Fibroblast of lung (primary cell): Measurements from ENCODE around the gene AKNAD1. TPM values are rescaled to one million over a fixed set of nuclear protein-coding genes. Genes with fewer than 3 reads are reported as not detected.
A peak's percentile ranks its signal among the peaks of the same experiment; 100 is the strongest.

ENCODE experiments used
- DNase-seq, 2 donors: peaks; one replicate each; pipeline versions ENCODE4 v3.0.0 to v3.0.0-alpha.2; 2010; ENCODE audit warnings: low read depth in 2 of 2
- H2AFZ ChIP-seq: 2 replicates; pipeline ENCODE4 v1.5.1; 2012; ENCODE audit warnings: low read length, control low read depth, inconsistent platforms
- H3K27ac ChIP-seq: 2 replicates; pipeline ENCODE4 v1.5.1; 2011; ENCODE audit warnings: low read length, control low read depth; ENCODE audit not compliant: insufficient read depth
- H3K27me3 ChIP-seq: 2 replicates; pipeline ENCODE4 v1.5.1; 2011; ENCODE audit warnings: mild to moderate bottlenecking, low read length; ENCODE audit not compliant: control insufficient read depth, insufficient read depth
- H3K36me3 ChIP-seq: 2 replicates; pipeline ENCODE4 v1.5.1; 2011; ENCODE audit warnings: low read length; ENCODE audit not compliant: control insufficient read depth, insufficient read depth
- H3K4me1 ChIP-seq: 2 replicates; pipeline ENCODE4 v1.5.1; 2011; ENCODE audit warnings: low read length; ENCODE audit not compliant: control insufficient read depth, insufficient read depth; ENCODE audit errors: extremely low read depth
- H3K4me2 ChIP-seq: 2 replicates; pipeline ENCODE4 v1.5.1; 2011; ENCODE audit warnings: low read length, control low read depth; ENCODE audit not compliant: insufficient read depth; ENCODE audit errors: extremely low read depth
- H3K4me3 ChIP-seq, 4 experiments: fragments of 200-600 bp in 1 of 4; sonication (generic) in 1 of 4; replicated peaks in 1 of 4; 2 replicates each; pipeline ENCODE4 v1.5.1; 2011 to 2016; ENCODE audit warnings: low read length in 4 of 4, low read depth in 3 of 4, mild to moderate bottlenecking in 3 of 4, control low read depth in 2 of 4, inconsistent platforms in 1 of 4, mixed read lengths in 1 of 4; ENCODE audit not compliant: insufficient read depth in 1 of 4; ENCODE audit errors: control extremely low read depth in 1 of 4
- H3K79me2 ChIP-seq: 2 replicates; pipeline ENCODE4 v1.5.1; 2012; ENCODE audit warnings: mild to moderate bottlenecking, low read length, inconsistent platforms; ENCODE audit not compliant: control insufficient read depth, insufficient read depth
- H3K9ac ChIP-seq: 2 replicates; pipeline ENCODE4 v1.5.1; 2011; ENCODE audit warnings: mild to moderate bottlenecking, low read length, control low read depth; ENCODE audit not compliant: insufficient read depth
- H3K9me3 ChIP-seq: 2 replicates; pipeline ENCODE4 v1.5.1; 2012; ENCODE audit warnings: low read depth, low read length; ENCODE audit not compliant: control insufficient read depth, insufficient read depth
- H4K20me1 ChIP-seq: 2 replicates; pipeline ENCODE4 v1.5.1; 2011; ENCODE audit warnings: low read length; ENCODE audit not compliant: control insufficient read depth, insufficient read depth; ENCODE audit errors: extremely low read depth
- EZH2 ChIP-seq: IDR thresholded peaks from 2 replicates; pipeline ENCODE4 v1.5.1; 2012; ENCODE audit warnings: low read length, control low read depth, mild to moderate bottlenecking; ENCODE audit errors: missing control alignments
- polyA plus RNA-seq, 2 donors: library from polyadenylated mRNA; depleted of rRNA in 1 of 2; stranded (reverse) in 1 of 2; unstranded in 1 of 2; fragments of >200 nt; gene quantifications; 2 replicates each; pipeline ENCODE4 v1.2.1, GENCODE V29; 2011 to 2012; ENCODE audit warnings: missing spikeins in 1 of 2
- total RNA-seq: library from RNA; depleted of rRNA; stranded (reverse); fragments of >200 nt; gene quantifications from 2 replicates; pipeline ENCODE4 v1.2.1, GENCODE V29; 2014
- TF ChIP-seq, protein P1 (sequence below), 2 donors: IDR thresholded peaks in 1 of 2; conservative IDR thresholded peaks in 1 of 2; 1 replicate in 1 of 2; 2 replicates in 1 of 2; pipeline ENCODE4 v1.5.1; 2011 to 2012; ENCODE audit warnings: low read length in 2 of 2, control low read depth in 1 of 2, inconsistent platforms in 1 of 2, low read depth in 1 of 2, mild to moderate bottlenecking in 1 of 2

The AKNAD1 gene
- total and polyA plus RNA-seq, 2 donors (not counting 1 experiment from before 2014, with no cell fraction given): 0.17 to 1.2 TPM

DNA sequence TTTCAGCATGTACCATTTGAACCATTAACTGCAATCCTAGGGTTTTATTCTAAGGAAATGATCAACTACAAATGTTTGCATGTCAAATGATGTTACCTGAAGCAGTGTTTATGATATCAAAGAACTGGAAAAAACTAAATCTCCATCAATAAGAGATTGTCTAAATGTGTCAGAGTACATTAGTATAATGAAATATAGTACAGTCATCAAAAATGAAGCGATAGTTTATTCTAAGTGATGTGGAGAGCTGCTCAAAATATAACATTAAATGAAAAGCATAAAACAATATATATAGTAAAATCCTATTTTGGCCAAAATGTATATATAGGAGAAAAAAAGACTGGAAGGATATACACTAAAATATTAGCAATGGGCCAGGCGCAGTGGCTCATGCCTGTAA is 24.0 kb downstream of the AKNAD1 start:
- H3K9ac ChIP-seq: no peak overlapping the region
- peaks cover 21% of the 10 kb centered on the region for H3K4me1 ChIP-seq
- H3K27ac ChIP-seq: no peak overlapping the region
- DNase-seq: no peak
- no peaks in the 10 kb centered on the region for H4K20me1 ChIP-seq
- TF ChIP-seq, protein P1, sequence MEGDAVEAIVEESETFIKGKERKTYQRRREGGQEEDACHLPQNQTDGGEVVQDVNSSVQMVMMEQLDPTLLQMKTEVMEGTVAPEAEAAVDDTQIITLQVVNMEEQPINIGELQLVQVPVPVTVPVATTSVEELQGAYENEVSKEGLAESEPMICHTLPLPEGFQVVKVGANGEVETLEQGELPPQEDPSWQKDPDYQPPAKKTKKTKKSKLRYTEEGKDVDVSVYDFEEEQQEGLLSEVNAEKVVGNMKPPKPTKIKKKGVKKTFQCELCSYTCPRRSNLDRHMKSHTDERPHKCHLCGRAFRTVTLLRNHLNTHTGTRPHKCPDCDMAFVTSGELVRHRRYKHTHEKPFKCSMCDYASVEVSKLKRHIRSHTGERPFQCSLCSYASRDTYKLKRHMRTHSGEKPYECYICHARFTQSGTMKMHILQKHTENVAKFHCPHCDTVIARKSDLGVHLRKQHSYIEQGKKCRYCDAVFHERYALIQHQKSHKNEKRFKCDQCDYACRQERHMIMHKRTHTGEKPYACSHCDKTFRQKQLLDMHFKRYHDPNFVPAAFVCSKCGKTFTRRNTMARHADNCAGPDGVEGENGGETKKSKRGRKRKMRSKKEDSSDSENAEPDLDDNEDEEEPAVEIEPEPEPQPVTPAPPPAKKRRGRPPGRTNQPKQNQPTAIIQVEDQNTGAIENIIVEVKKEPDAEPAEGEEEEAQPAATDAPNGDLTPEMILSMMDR (conservative IDR thresholded peaks at IDR 0.05 in 1 of 2, IDR thresholded peaks at IDR 0.05 in 1 of 2; ENCODE audit: low read depth in 1 of 2, low read length in 2 of 2): no peak
- no peak for TF ChIP-seq EZH2
- no peaks in the 10 kb centered on the region for H3K9me3 ChIP-seq
- no peaks in the 10 kb centered on the region for H3K27me3 ChIP-seq
- H2AFZ ChIP-seq: no peak overlapping the region
- no peaks in the 10 kb centered on the region for H3K79me2 ChIP-seq
- H3K4me3 ChIP-seq: no peak overlapping the region
- H3K36me3 ChIP-seq: no peaks in the 10 kb centered on the region
- no peak overlapping the region for H3K4me2 ChIP-seq

GRCh38 chr1:108831225-108831624 is 25.7 kb downstream of the AKNAD1 start:
- Histone ChIP-seq H3K9me3 (no peaks in the 10 kb centered on the region), H3K27ac (peak overlapping the region; percentile 91), H3K79me2 (no peaks in the 10 kb centered on the region), H3K27me3 (no peaks in the 10 kb centered on the region), H3K4me2 (peak overlapping the region; percentile 3), H3K36me3 (no peaks in the 10 kb centered on the region), H3K9ac (peak overlapping the region; percentile 21), H2AFZ (no peak overlapping the region), H3K4me1 (peaks cover 24% of the 10 kb centered on the region), H4K20me1 (no peaks in the 10 kb centered on the region), H3K4me3 (peak overlapping the region in 2 of 4 experiments; percentile 32 to 50)
- peak; percentile 67 to 94 for DNase-seq
- no peak for TF ChIP-seq EZH2
- TF ChIP-seq, protein P1 (conservative IDR thresholded peaks at IDR 0.05 in 1 of 2, IDR thresholded peaks at IDR 0.05 in 1 of 2; ENCODE audit: low read depth in 1 of 2, low read length in 2 of 2): no peak

DNA sequence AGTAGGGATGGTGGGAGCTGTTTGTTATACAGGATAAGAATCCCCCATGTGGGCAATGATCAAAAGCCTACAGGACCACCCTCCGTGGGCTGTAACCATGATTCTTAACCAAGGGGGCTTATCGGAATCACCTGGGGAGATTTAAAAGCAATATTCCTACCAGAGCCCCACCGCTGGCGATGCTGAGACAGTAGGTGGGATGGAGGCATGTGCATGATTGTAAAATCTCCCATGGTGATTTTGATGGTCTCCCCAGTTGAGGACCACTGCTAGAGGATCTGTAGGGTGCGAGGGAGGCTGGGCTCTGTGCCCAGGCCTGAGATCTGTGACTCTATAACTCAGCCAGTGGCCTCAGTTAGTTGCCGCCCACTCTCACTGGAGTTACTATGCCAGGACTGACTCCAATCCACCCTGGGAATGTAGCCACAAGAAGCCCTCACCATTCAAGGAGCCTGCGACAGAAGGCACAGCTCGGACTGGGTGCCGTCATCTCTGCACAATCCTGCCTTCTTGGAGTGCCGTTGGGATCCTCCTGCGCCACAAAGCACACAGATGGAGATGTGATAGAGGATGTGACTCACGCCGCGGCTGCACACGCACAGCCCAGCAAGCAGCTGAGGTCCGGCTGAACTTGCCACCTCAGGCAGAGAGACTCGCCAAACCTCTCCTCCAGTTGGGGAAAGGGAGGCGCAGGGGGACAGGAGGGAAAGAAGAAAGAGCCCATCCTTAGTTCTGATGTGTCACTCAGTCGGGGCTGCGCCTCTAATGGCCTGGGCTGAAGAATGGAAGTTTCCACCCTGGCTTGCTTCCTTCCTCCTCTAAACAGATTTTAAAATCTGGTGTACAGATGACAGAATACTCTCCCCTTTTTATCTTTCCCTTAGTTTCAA is 26.5 kb downstream of the AKNAD1 start:
- Histone ChIP-seq H3K4me2 (peak overlapping the region; percentile 70), H3K36me3 (no peaks in the 10 kb centered on the region), H3K27ac (peak overlapping the region; percentile 91), H4K20me1 (no peaks in the 10 kb centered on the region), H2AFZ (no peak overlapping the region), H3K4me1 (peaks cover 24% of the 10 kb centered on the region), H3K4me3 (peak overlapping the region in 2 of 4 experiments; percentile 32 to 50), H3K9ac (peak overlapping the region; percentile 30), H3K79me2 (no peaks in the 10 kb centered on the region), H3K27me3 (no peaks in the 10 kb centered on the region), H3K9me3 (no peaks in the 10 kb centered on the region)
- no peak for TF ChIP-seq EZH2
- TF ChIP-seq, protein P1 (conservative IDR thresholded peaks at IDR 0.05 in 1 of 2, IDR thresholded peaks at IDR 0.05 in 1 of 2; ENCODE audit: low read depth in 1 of 2, low read length in 2 of 2): no peak
- DNase-seq: peak; percentile 97 to 98
